GM19397 (cell line): ENCODE data around the gene PDGFD.
"Not testable (repeated sequence)": the region's sequence is repeated elsewhere in the genome, so short reads cannot be mapped to it uniquely, and the experiment has no call there.

Experiments used
- ATAC-seq: cut with Tn5 transposase; IDR thresholded peaks from one replicate; pipeline ENCODE4 v1.9.1; 2021; ENCODE audit warnings: mild to moderate bottlenecking, moderate library complexity; ENCODE audit not compliant: unreplicated experiment

The PDGFD gene

GRCh38 chr11:104058680-104059079 is 105.3 kb downstream of the PDGFD start:
- ATAC-seq, result no peak

GRCh38 chr11:104057908-104058307 is 106.0 kb downstream of the PDGFD start:
- no peak for ATAC-seq

- ATAC-seq, result no peak
Measured at GRCh38 chr11:104055596-104055995, 108.4 kb downstream of the PDGFD start.

GRCh38 chr11:104054911-104055529 is 108.9 kb downstream of the PDGFD start:
- ATAC-seq, result no peak

DNA sequence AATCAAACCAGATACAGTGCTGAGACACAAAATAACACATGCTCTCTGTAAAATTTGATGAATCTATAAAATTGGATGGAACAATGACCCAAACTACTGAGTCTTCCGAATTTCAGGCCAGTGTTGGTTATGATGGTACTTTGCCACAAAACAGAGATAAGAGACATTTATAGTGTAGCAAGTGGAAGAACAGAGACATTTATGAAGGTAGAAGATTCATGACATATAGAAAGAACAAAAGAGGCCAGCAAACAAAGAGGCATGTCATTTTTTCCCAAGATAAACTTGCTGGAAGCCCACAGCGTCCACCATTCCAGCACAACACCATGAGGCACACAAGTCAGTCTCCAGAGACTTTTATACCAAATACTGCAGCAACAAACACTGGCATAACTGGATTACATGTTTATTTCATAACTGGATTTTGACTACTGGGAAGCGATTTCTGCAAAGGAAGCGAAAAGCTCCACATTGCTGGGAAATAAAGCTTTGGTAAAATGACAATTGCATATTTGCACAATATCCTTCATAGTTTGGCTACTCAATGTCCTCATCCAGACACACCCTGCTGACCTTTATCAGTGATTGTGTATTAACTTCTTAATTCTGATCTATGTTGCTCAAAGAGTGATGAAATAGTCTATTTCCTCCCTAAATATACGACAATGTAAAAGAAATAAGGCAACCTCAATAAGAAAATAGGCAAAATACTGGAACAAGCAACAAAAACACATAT is 110.0 kb downstream of the PDGFD start:
- ATAC-seq, result no peak

GRCh38 chr11:104051778-104052177 is 112.2 kb downstream of the PDGFD start:
- ATAC-seq, result no peak

GRCh38 chr11:104049116-104049515 is 114.8 kb downstream of the PDGFD start:
- ATAC-seq, result no peak

DNA sequence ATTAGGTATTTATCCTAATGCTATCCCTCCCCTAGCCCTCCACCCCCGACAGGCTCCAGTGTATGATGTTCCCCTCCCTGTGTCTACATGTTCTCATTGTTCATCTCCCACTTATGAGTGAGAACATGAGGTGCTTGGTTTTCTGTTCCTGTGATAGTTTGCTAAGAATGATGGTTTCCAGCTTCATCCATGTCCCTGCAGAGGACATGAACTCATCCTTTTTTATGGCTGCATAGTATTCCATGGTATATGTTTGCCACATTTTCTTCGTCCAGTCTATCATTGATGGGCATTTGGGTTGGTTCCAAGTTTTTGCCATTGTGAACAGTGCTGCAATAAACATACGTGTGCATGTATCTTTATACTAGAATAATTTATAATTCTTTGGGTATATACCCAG is 117.1 kb downstream of the PDGFD start:
- not testable (repeated sequence) for ATAC-seq

DNA sequence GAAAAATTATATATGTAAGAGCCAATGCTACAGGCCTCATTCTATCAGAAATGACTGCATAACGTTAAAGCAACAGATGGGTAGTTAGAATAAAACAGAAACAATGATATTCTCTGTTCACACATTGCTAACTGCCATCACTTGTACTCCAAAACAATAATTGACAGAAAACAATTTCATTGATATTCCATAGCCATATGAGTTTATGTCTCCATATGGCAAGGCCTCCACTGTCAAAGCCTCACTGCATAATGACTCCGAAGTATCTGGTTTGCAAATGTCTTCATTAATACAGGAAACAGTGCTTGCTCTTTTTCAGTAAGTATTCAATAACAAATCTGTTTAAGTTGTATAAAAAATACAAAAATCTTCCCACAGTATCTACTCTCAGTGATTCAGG is 117.6 kb downstream of the PDGFD start:
- ATAC-seq, result no peak

GRCh38 chr11:104043678-104044239 is 120.2 kb downstream of the PDGFD start:
- ATAC-seq, result no peak

DNA sequence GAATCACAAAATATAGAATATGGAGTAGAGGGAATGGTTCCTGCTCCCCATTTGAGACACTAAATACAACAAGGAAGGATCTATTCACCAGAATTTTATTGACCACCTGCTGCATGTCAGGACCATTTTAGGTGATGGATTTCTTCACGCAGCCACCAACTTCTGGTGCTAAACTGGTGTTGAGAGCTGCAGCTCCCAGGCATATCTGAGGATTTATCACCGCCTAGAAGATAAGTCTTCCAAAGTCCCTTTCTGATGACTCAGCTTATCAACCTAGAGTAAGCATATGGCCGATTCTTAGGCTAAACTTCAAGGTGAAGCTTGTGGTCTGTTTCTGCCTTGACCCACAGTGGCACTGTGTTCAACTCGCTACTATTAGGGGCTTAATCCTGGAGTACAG is 120.8 kb downstream of the PDGFD start:
- ATAC-seq, result no peak

GRCh38 chr11:104041792-104042191 is 122.2 kb downstream of the PDGFD start:
- no peak for ATAC-seq

GRCh38 chr11:104036995-104037394 is 127.0 kb downstream of the PDGFD start:
- ATAC-seq, result no peak

- no peak for ATAC-seq
Measured at GRCh38 chr11:104036588-104036987, 127.4 kb downstream of the PDGFD start, which contains the start of gene DDI1. TSS of gene DDI1 (plus strand) at chr11:104036640. CDS start at chr11:104036823, 183 bp downstream.

- ATAC-seq, result no peak
Measured at GRCh38 chr11:104033561-104033960, 130.4 kb downstream of the PDGFD start.

DNA sequence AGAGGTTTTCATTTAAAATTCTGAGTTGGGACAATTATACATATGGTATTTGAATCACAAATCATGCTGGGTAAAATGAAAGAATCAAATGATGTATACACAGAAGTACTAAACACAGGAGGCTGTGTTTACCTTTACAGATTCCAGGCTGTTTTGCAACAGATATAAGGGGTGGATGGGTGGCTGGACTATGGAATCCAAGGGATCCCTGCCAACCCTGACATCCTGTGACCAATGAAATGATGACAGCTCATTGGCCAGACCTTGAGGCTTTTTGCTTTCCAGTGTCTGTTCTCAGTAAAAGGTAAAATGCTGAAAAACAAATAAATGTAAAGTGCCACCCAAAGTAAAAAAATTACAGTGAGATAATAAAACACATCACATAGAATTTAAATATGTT is 130.8 kb downstream of the PDGFD start:
- no peak for ATAC-seq

GRCh38 chr11:104028476-104029263 is 135.3 kb downstream of the PDGFD start:
- ATAC-seq, result no peak

- ATAC-seq, result no peak
Measured at GRCh38 chr11:104024572-104024971, 139.4 kb downstream of the PDGFD start.

DNA sequence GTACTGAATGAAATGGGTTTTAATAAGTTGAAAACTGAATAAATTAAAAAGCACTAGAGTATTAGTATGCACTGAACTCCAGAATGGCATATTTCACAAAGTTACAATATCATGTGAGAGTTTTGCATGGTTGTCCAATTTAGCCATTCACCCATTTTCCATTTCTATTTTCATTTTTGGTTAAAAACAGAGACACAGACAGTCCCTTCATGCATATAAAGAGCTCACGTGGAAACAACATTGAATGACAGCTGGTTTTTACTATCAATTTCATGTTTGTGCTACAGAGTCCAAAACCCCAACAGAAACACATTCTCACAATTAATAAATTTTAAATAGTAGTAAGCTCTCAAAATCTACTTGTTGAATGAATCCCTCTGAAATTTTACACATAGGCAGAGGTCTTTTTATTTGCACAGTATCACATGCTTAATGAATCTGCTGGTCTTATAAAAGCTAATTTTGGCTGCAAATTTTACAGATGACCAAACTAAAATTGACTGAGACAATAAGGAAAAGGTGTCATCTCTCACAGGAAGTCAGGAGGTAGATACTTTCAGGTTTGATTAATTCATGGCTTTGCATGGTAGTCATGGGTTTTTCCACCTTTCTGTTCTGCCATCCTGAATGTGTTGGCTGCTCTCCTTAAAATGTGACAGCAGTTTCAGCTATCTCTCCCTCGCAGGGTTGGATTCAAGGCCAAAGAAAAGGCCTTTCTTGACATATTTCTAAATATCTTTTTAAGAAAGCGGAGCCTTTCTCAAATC is 148.1 kb downstream of the PDGFD start:
- peak; percentile 90 for ATAC-seq

DNA sequence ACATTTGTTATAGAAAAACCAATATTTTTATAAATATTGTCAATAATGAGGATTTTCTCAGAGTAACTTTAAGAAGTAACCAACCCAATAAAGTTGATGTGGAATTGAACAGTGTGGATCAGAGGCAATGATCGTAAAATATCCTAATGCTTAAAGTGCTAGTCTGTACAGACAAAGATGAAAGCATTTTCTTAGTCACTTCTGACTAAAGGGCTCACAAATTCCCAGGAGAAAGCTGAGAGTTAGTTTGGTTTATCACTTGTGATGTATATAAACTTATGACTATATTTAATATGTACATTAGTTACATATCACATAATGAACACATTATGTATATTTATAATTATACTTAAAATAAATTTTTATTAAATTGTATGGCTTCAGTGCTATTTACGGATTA is 152.9 kb downstream of the PDGFD start:
- no peak for ATAC-seq

GRCh38 chr11:104009744-104010143 is 154.2 kb downstream of the PDGFD start:
- ATAC-seq, result no peak
